Stimulated activated CD4-positive, alpha-beta T cell treated with anti-CD3 and anti-CD28 coated beads, Interleukin-1b, Interleukin-23, amount 100 ng/mL, for 24 hours (primary cell): ENCODE measurements around the gene PPP5C.
"Not testable (repeated sequence)": the region's sequence is repeated elsewhere in the genome, so short reads cannot be mapped to it uniquely, and the experiment has no call there.

Experiments
- DNase-seq, 4 experiments: peaks; one replicate each; pipeline ENCODE4 v3.0.0-alpha.2; 2020; ENCODE audit warnings: low read depth in 4 of 4, low spot score in 1 of 4

Gene PPP5C

DNA sequence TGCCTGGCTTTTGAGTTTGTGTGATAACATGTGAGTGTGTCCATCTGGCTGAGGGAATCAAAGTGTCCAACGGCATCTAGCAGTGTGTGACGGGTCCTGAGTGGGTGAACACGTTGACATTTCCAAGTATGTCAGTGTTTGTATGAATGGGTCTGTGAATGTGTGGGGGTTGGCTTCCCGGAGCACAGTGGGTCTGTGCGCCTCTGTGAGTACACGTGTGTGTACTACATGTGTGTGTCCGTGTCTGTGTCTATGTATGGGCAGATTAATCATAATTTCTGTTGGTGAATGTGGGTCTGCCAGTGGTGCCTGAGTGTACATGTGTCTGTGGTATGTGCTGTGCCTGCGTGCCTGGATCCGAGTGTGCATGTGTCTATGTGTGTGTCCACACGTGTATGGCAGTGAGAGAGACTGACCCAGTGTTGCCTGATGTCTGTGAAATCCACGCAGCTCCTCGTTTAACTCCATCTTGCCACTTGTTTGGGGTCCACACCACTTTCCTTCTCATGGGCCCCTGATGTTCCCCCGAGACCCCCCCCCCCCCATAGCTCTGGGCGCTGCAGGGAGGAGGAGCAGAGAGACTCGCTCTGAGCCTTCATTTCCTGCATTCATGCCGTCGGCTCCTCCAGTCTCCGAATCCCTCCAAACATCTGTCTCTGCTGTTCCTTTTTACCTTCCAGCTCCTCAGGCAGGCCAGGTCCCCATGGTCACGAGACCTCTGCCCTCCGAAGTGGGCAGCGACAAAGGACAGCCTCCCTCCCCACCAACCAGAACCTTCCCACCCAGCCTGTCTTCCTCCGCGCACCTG, 61.2 kb downstream of the PPP5C start:
- DNase-seq = no peak

DNA sequence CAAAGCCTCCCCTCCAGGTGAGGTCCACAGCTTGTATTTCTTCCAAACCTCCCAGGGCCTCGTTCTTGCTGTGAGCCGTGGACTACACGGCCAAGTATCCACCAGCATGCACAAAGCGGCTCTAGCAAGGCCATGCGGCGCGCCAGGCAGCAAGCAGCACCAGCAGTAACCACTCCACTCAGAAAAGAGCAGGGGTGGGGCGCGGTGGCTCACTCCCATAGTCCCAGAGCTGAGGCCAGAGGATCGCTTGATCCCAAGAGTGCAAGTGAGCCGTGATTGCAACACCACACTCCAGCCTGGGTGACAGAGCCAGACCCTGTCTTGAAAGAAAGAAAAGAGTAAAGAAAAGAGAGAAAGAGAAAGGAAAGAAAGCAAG, 61.8 kb downstream of the PPP5C start:
- DNase-seq = no peak

GRCh38 chr19:46409191-46409590, 62.3 kb downstream of the PPP5C start:
- no peak for DNase-seq

DNA sequence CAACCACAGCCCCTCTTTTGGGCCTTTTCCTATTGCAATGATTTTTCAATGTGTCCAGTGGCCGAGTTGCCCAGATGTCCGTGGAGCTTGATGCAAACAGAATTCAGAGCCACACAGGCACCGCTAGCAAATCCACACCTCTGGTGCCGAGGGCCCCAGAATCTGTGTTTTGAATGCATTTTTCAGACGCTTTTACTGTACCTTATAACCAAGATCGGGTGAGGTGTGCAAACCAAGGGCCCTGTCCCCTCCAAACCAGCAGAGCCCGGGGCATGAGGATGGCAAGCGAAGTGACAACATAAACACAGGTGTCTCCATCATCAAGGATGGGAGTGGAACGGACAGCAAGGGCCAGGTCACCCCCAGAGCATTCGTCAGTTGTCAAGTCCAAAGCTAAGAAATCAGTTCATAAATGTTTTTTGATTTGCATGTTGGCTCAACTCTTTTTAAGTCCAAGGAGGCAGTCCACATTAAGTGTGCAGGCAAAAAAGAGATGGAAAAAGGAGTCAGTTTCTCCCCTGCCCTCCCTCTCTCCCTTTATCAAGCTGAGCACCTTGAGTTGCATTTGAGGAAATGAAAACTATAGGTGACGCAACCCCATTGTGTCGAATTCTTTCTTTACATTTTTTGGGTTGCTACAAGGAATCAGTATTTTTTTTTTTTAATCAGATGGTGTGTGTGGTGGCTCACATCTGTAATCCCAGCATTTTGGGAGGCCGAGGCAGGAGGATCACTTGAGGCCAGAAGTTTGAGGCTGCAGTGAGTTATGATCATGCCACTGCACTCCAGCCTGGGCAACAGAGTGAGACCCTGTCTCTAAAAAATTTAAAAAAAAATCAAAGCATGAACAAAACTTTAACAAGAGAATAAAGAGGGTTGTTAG, 63.6 kb downstream of the PPP5C start:
- DNase-seq = no peak

DNA sequence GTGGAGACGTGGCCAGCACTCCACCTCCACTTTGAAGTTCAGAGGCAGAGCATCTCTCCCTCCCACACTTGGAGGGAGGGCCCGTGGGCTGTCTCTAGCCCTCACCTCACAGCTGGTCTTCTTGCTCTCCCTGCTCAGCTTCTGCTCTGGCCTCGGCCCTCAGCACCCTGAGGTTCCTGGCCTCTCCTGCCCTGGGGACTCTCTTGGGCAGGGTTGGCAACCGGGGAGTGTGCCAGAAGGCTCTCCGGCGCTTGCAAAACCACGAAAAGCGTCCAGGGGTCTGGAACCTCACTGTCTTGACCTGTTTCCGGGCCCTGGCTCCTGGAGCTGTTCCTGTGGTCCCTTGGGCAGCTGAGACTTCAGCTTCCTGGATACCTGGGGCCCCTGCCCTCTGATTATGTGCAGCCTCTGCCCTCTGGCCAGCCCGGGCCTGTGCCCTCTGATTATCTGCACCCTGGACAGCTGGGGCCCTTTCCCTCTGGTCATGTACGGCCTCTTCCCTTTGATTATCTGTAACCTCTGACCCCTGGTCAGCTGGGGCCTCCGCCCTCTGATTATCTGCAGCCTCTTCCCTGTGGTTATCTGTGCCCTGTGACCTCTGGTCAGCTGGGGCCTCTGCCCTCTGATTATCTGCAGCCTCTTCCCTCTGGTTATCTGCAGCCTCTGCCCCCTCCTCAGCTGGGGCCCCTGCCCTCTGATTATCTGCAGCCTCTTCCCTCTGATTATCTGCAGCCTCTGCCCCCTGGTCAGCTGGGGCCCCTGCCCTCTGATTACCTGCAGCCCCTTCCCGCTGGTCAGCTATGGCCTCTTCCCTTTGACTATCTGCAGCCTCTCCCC, 64.4 kb downstream of the PPP5C start:
- no peak for DNase-seq

DNA sequence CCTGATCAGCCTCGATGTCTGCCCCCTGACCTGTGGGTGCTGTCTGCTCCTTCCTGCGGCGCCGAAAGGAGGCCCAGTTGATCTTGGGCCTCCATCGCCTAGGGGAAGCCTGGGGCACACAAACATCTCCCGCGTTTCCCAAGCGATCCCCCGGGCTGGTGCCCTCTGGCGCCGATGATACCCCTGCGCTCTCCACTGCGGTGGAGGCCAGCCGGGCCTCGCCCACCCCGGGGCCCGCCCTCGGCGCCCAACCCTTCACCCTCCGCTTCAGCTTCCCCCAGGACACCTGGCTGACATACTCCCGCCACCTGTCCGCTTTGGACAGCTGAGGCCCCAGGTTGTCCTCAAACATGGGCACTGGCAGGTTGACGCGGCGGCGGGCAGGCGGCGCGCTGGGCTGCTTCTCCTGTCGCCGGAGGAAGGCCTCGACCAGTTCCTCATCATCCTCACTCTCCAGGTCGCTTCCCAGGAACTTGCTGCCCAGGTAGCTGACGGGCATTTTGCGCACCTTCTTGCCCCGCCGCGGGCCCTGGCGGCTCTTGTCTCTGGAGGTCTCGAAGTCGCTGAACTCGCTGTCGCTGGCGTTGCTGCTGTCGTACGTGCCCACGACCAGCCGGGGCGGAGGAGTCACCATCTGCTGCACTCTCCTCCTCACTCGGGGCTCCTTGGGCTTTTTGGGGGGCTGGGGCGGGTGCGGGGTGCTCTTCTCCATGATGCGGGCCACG, 65.2 kb downstream of the PPP5C start:
- DNase-seq = no peak

DNA sequence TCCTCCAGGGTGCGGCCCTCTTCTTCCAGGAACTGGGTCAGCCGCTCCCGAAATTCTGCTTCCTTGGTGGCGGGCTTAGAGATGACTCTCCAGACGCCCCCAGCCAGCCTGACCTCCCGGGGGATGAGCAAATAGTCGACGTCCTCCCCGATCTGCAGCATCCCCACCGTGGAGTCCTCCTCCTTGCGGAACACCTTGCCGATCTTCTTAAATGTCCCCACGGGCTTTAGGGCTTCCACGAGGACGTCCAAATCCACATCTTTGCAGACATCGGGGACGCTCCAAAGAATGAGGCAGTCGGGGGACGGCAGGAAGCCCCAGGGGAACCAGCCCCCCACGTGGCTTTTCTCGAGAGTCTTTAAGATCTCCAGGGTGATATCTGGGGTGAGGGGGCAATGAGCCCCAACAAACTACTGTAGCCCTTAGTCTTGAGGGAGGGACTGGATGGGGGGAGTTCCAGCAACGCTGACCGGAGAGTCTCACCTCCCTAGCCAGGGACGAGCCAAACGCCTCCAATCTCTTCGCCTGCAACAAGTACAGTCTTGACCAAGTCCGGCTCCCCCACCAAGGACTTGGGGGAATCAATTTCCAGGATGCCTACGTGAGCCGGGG, 65.9 kb downstream of the PPP5C start:
- no peak for DNase-seq

- DNase-seq = no peak
These were observed 66.6 kb downstream of the PPP5C start, which contains the start of gene CCDC8 for GRCh38 chr19:46413262-46414031. Gene CCDC8, minus strand, starts transcription at chr19:46413564. Its CDS starts 754 bp downstream, at chr19:46412810.

DNA sequence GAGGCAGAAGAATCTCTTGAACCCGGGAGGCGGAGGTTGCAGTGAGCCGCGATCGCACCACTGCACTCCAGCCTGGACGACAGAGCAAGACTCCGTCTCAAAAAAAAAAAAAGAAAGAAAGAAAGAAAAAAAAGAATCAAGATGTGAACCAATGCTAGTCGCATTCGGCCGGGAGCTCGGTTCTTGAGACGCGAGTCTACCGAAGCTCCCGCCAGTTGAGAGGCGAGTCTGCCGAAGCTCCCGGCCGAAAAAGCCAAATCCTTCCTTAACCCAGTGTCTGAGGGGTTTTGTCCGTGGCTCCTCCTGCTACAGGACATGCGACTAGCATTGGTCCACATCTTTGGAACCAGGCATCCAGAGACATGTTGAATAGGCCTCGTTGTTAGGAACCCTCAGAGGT, 68.0 kb downstream of the PPP5C start:
- DNase-seq = not testable (repeated sequence)

- DNase-seq = not testable (repeated sequence)
These were observed 69.2 kb downstream of the PPP5C start for GRCh38 chr19:46415804-46416709.

- no peak for DNase-seq
These were observed 73.2 kb downstream of the PPP5C start for GRCh38 chr19:46420056-46420455.

DNA sequence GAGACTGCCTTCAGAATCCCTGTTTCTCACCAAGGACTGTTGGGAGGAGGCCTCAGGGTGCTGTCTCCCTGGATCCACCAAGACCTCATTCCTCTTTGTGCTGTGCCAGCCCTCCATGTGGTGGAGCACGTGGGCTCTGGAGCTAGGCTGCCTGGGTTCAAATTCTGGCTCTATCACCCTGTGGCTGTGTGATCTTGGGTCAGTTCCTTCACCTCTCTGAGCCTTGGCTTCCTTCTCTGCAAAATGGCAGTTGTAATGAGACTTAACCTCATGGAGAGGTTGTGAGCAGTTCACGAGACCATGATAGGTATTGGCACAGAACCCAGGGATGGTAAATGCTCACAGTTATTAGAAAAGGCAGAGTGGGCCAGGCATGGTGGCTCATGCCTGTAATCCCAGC, 75.5 kb downstream of the PPP5C start:
- no peak for DNase-seq

DNA sequence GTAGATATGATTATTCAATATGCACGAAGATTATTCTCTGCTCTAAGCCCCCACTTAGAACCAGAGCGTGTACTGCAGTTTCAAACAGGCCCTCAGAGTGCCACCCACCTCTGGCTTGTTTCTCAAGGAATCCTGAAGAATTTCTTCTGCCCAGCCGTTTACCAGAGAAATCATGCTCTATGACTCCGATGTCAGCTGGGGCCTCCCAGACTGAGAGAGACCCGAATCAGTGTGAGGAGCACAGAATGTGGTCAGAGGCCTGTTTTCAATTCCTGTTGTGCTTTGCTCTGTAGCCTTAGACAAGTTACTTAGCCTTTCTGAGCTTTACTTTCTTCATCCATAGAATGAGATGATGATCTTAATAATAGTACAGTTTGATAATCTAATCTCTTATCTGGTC, 76.3 kb downstream of the PPP5C start:
- no peak for DNase-seq

DNA sequence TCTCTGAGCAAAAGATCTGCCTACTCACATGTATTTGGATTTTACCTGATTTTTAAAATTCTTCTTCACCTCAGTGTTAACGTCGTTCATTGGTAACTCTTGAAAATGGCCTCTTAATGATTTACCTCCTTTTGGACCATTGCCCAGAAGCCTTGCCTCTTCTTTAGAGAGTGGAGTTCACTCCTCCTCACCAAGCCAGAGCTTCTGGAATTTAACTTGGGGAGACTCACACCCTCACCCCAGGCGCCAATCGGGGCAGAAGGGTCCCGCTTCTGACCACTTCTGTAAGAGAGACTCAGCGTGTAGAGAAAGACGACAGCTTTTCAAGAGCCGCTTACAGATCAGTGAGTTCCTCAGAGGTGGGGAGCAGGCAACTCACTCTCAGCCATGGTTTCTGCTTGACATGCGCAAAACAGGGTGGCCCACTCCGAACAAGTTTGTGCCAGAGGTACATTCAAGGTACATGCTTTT, 79.2 kb downstream of the PPP5C start:
- DNase-seq = no peak

DNA sequence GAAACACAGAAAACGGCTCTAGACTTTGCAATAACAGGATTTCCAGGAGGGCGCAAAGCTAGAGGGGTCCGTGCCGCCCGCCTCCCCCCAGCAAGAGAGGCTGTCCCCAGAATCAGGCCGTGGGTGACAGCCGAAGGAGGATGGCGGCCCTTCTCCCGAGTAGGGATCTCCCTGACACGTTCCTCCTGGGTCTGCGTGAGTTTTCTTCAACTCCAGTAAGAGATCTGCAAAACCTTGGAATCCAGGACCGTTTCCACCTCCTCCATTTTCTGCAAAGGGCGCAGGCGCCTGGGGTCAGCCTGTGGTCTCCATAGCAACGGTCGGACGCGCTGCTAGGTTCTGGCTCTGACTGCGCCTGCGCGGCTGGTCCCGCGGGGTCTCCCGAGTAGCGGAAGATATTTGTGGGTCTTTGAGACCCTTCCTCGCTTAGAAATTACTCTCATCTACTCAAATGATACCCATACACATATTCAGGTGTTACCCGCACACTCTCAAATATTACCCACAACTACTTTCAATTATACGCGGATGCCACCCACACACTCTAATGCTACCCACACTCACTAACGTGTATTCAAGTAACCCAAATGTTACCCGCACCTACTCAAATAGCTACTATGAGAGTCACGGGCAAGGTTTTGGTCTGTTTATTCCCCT, 79.7 kb downstream of the PPP5C start:
- DNase-seq = peak in 1 of 4 experiments; percentile 32

- DNase-seq = no peak
These were observed 80.7 kb downstream of the PPP5C start for GRCh38 chr19:46427518-46428045.
